SK-N-SH treated with all-trans-retinoic acid at 6 μM for 48 hours (cell line): ENCODE measurements around the gene ULK4.

ENCODE experiments used
- ATAC-seq: fragments of 200-7000 bp; cut with Tn5 transposase; 3 replicates; pipeline ENCODE4 v1.9.1; 2020; ENCODE audit warnings: mild to moderate bottlenecking, moderate library complexity
- ARNTL ChIP-seq: fragments of 450-650 bp; formaldehyde crosslinking; IDR thresholded peaks from 2 replicates; pipeline ENCODE4 v1.5.0; 2020; ENCODE audit warnings: low read depth, mild to moderate bottlenecking, moderate library complexity, borderline replicate concordance
- CSDC2 ChIP-seq: fragments of 250-450 bp; sonication (Bioruptor Pico); IDR thresholded peaks from 2 replicates; pipeline ENCODE4 v1.5.0; 2020; ENCODE audit warnings: mild to moderate bottlenecking, moderate library complexity
- ESRRG ChIP-seq: fragments of 250-450 bp; sonication (Bioruptor Pico); IDR thresholded peaks from 2 replicates; pipeline ENCODE4 v1.6.1; 2021; ENCODE audit warnings: mild to moderate bottlenecking
- ISL1 ChIP-seq: fragments of 250-450 bp; sonication (Bioruptor Pico); IDR thresholded peaks from 2 replicates; pipeline ENCODE4 v2.1.2; 2022; ENCODE audit warnings: mild to moderate bottlenecking, moderate library complexity
- PPARA ChIP-seq: fragments of 250-450 bp; sonication (Bioruptor Pico); IDR thresholded peaks from 2 replicates; pipeline ENCODE4 v1.5.0; 2020; ENCODE audit warnings: mild to moderate bottlenecking, borderline replicate concordance
- SNAI2 ChIP-seq: fragments of 250-450 bp; sonication (Bioruptor Pico); IDR thresholded peaks from 2 replicates; pipeline ENCODE4 v1.5.0; 2020; ENCODE audit warnings: mild to moderate bottlenecking, moderate library complexity
- TOX ChIP-seq: fragments of 250-450 bp; sonication (Bioruptor Pico); IDR thresholded peaks from 2 replicates; pipeline ENCODE4 v1.8.0; 2021; ENCODE audit warnings: mild to moderate bottlenecking, moderate library complexity, borderline replicate concordance
- ZC3H10 ChIP-seq: fragments of 250-450 bp; sonication (Bioruptor Pico); IDR thresholded peaks from 2 replicates; pipeline ENCODE4 v1.5.1; 2021; ENCODE audit warnings: mild to moderate bottlenecking, moderate library complexity
- ZFP3 ChIP-seq: fragments of 250-450 bp; sonication (Bioruptor Pico); IDR thresholded peaks from 2 replicates; pipeline ENCODE4 v1.5.0; 2020; ENCODE audit warnings: mild to moderate bottlenecking, moderate library complexity
- ZNF565 ChIP-seq: fragments of 450-650 bp; formaldehyde crosslinking; conservative IDR thresholded peaks from 2 replicates; pipeline ENCODE4 v1.5.0; 2020; ENCODE audit warnings: low read depth, mild to moderate bottlenecking, moderate library complexity
- ZNF70 ChIP-seq: fragments of 450-650 bp; formaldehyde crosslinking; IDR thresholded peaks from 2 replicates; pipeline ENCODE4 v1.5.0; 2020; ENCODE audit warnings: mild to moderate bottlenecking, moderate library complexity
- ZNF8 ChIP-seq: fragments of 450-650 bp; formaldehyde crosslinking; IDR thresholded peaks from 2 replicates; pipeline ENCODE4 v1.5.0; 2020; ENCODE audit warnings: mild to moderate bottlenecking, moderate library complexity
- TF ChIP-seq, protein P1 (sequence below): fragments of 250-450 bp; sonication (Bioruptor Pico); IDR thresholded peaks from 2 replicates; pipeline ENCODE4 v1.8.0; 2021; ENCODE audit warnings: low read depth, mild to moderate bottlenecking, moderate library complexity, borderline replicate concordance
- TF ChIP-seq, protein P2 (sequence below): fragments of 250-450 bp; sonication (Bioruptor Pico); IDR thresholded peaks from 2 replicates; pipeline ENCODE4 v1.5.1; 2021; ENCODE audit warnings: mild to moderate bottlenecking, moderate library complexity
- TF ChIP-seq, protein P3 (sequence below): fragments of 250-450 bp; sonication (Bioruptor Pico); IDR thresholded peaks from 2 replicates; pipeline ENCODE4 v1.5.1; 2020; ENCODE audit warnings: low read depth, mild to moderate bottlenecking, moderate library complexity
- TF ChIP-seq, protein P4 (sequence below): fragments of 250-450 bp; sonication (Bioruptor Pico); IDR thresholded peaks from 2 replicates; pipeline ENCODE4 v1.8.0; 2020; ENCODE audit warnings: mild to moderate bottlenecking, moderate library complexity, borderline replicate concordance

ULK4 gene

DNA sequence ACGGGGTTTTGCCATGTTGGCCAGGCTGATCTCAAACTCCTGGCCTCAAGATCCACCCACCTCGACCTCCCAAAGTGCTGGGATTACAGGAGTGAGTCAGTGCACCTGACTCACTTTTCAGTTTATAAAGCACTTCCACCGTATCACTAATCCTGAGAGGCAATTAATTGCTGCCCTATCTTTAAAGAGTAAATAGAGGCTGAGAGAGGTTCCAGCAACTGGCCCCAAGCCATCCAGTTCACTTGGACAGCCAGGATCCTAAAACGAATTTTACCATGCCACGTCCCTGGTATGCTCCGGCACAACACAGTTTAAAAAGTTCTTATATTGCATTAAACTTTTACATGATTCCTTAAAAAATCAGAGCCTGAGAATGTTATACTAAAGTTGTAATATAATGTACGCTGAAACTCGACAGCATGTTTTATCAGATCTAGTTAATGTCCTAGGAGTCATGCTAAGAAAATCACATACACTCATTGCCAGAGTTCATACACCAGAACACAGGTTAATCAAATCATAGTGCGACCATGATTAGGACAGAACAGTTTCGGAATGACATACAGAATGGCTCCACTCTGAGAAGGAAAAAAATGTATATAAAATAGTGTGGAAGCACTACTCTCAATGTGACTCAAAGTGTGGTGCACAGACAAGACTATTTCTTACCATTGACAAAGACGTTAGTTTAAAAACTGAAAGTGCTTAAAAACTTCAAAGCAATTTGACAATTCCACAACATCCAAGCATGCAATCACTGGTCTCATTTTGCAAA is 125.4 kb downstream of the ULK4 start:
- ATAC-seq, result no peak
- TF ChIP-seq, protein P1, sequence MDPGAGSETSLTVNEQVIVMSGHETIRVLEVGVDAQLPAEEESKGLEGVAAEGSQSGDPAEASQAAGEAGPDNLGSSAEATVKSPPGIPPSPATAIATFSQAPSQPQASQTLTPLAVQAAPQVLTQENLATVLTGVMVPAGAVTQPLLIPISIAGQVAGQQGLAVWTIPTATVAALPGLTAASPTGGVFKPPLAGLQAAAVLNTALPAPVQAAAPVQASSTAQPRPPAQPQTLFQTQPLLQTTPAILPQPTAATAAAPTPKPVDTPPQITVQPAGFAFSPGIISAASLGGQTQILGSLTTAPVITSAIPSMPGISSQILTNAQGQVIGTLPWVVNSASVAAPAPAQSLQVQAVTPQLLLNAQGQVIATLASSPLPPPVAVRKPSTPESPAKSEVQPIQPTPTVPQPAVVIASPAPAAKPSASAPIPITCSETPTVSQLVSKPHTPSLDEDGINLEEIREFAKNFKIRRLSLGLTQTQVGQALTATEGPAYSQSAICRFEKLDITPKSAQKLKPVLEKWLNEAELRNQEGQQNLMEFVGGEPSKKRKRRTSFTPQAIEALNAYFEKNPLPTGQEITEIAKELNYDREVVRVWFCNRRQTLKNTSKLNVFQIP (CRISPR knock-in tag), result no peak

DNA sequence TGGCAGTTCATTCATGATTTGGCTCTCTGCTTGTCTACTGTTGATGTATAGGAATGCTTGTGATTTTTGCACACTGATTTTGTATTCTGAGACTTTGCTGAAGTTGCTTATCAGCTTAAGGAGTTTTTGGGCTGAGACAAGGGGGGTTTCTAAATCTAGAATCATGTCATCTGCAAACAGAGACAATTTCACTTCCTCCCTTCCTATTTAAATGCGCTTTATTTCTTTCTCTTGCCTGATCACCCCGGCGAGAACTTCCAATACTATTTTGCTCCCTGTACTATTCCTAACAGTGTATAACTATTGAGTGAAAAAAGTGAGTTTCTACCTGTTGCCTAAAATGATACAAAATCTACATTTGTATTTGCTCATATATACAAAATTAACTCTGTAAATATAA is 128.3 kb downstream of the ULK4 start:
- ATAC-seq, result no peak
- TF ChIP-seq ZFP3 (no peak), CSDC2 (no peak), TOX (CRISPR knock-in tag) (no peak)
- TF ChIP-seq, protein P2, sequence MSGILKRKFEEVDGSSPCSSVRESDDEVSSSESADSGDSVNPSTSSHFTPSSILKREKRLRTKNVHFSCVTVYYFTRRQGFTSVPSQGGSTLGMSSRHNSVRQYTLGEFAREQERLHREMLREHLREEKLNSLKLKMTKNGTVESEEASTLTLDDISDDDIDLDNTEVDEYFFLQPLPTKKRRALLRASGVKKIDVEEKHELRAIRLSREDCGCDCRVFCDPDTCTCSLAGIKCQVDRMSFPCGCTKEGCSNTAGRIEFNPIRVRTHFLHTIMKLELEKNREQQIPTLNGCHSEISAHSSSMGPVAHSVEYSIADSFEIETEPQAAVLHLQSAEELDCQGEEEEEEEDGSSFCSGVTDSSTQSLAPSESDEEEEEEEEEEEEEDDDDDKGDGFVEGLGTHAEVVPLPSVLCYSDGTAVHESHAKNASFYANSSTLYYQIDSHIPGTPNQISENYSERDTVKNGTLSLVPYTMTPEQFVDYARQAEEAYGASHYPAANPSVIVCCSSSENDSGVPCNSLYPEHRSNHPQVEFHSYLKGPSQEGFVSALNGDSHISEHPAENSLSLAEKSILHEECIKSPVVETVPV (CRISPR knock-in tag), result no peak
- TF ChIP-seq, protein P1 (CRISPR knock-in tag), result no peak

DNA sequence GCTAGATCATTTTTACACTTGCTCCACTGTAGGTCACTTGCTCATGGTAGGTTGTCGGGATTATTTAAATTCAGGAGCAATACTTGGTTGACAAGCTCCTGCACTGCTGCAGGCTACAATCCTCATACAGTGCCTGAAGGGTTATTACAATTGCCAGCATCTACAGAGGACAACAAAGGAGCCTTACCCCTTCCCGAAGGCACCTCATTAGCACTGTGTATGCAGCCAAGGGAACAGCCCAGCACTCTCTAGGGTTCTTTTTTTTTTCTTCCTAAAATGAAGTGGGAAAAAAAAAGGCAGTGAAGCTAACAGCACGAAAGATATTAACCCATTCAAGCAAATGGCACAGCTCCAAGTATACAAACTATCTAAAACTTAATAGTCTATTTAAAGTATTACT is 142.7 kb downstream of the ULK4 start:
- no peak for ATAC-seq
- TF ChIP-seq TOX (CRISPR knock-in tag), result no peak
- TF ChIP-seq, protein P3, sequence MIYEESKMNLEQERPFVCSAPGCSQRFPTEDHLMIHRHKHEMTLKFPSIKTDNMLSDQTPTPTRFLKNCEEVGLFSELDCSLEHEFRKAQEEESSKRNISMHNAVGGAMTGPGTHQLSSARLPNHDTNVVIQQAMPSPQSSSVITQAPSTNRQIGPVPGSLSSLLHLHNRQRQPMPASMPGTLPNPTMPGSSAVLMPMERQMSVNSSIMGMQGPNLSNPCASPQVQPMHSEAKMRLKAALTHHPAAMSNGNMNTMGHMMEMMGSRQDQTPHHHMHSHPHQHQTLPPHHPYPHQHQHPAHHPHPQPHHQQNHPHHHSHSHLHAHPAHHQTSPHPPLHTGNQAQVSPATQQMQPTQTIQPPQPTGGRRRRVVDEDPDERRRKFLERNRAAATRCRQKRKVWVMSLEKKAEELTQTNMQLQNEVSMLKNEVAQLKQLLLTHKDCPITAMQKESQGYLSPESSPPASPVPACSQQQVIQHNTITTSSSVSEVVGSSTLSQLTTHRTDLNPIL (CRISPR knock-in tag), result no peak
- no peak for TF ChIP-seq ARNTL (CRISPR knock-in tag)
- TF ChIP-seq, protein P2 (CRISPR knock-in tag), result no peak
- TF ChIP-seq CSDC2, result no peak
- no peak for TF ChIP-seq ZNF70
- TF ChIP-seq, protein P4, sequence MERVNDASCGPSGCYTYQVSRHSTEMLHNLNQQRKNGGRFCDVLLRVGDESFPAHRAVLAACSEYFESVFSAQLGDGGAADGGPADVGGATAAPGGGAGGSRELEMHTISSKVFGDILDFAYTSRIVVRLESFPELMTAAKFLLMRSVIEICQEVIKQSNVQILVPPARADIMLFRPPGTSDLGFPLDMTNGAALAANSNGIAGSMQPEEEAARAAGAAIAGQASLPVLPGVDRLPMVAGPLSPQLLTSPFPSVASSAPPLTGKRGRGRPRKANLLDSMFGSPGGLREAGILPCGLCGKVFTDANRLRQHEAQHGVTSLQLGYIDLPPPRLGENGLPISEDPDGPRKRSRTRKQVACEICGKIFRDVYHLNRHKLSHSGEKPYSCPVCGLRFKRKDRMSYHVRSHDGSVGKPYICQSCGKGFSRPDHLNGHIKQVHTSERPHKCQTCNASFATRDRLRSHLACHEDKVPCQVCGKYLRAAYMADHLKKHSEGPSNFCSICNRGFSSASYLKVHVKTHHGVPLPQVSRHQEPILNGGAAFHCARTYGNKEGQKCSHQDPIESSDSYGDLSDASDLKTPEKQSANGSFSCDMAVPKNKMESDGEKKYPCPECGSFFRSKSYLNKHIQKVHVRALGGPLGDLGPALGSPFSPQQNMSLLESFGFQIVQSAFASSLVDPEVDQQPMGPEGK (CRISPR knock-in tag), result no peak
- TF ChIP-seq SNAI2, result no peak
- no peak for TF ChIP-seq ZNF8 (CRISPR knock-in tag)
- no peak for TF ChIP-seq ZC3H10

DNA sequence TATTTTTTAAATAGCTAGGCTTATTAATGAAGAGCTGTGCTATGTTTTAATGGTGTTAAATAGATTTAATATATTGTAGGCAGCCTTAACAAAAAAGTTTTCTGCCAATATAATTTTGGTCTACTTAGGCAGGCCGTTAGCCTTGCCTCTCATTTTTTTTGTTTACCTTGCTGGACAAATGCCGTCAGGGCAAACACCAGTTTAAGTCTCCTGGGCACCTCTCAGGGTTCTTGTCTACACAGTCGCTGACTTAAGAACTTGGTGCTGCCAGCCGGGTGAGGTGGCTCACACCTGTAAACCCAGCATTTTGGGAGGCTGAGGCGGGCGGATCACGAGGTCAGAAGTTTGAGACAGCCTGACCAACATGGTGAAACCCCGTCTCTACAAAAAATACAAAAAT is 153.3 kb downstream of the ULK4 start:
- ATAC-seq, result no peak
- TF ChIP-seq ZNF70 (no peak), ISL1 (CRISPR knock-in tag) (no peak), ARNTL (CRISPR knock-in tag) (no peak), PPARA (no peak), ZNF565 (CRISPR knock-in tag) (no peak), ZFP3 (no peak), SNAI2 (no peak), ESRRG (CRISPR knock-in tag) (no peak), TOX (CRISPR knock-in tag) (no peak)
- TF ChIP-seq, protein P4 (CRISPR knock-in tag), result no peak
- TF ChIP-seq, protein P1 (CRISPR knock-in tag), result no peak
- TF ChIP-seq, protein P3 (CRISPR knock-in tag), result no peak
- TF ChIP-seq, protein P2 (CRISPR knock-in tag), result no peak
